ENCODE results near the gene RYR1. TPM values are rescaled to one million over a fixed set of nuclear protein-coding genes. Genes with fewer than 3 reads are reported as not detected.

Gene RYR1
- total and polyA plus RNA-seq, 2 of the 8 experiments (the other 6 are each of a cell fraction or from before 2014, with no cell fraction given) = 5.8 to 11.8 TPM

- FAIRE-seq (no peak), DNase-seq (ENCODE audit: low read depth in 1 of 2, low spot score in 2 of 2) (no peak)
- no peak overlapping the region for H2BK12ac ChIP-seq (ENCODE audit: low read depth, low read length)
- peaks cover 0 to 2% of the 10 kb centered on the region in 2 experiments for H4K20me1 ChIP-seq (replicated peaks in 1 of 2; ENCODE audit: control insufficient read depth in 1 of 2, insufficient read depth in 2 of 2, low read length in 2 of 2)
- no peak overlapping the region for H2AK5ac ChIP-seq (ENCODE audit: low read depth, low read length)
- ChIA-PET POLR2A (ENCODE audit: partially characterized antibody) (no interaction called here), CTCF (ENCODE audit: partially characterized antibody) (interaction anchor here (0.9 kb wide), 1 partner anchor 23 kb away, joined by 5 read pairs; no protein-coding TSS in a partner anchor)
- no peak overlapping the region for H2AFZ ChIP-seq (ENCODE audit: low read length)
- no peak overlapping the region for H4K5ac ChIP-seq (ENCODE audit: insufficient read length, low read depth, low read length)
- no peaks in the 10 kb centered on the region for H3K27me3 ChIP-seq (replicated peaks in 1 of 4; ENCODE audit: control insufficient read depth in 3 of 4, extremely low read depth in 1 of 4, insufficient read depth in 3 of 4, low read length in 3 of 4)
- WGBS, 2 experiments (ENCODE audit: extremely low coverage in 1 of 2, insufficient coverage in 1 of 2, insufficient read length in 1 of 2, insufficient replicate concordance in 2 of 2, low coverage in 1 of 2, low lambda C conversion rate in 2 of 2, missing lambda C conversion rate in 1 of 2) = 81% methylated on average over 4 of the region's 4 CpGs; no CpG with 5 or more reads in 1 of the 2 experiments
- H3K4me3 ChIP-seq (ENCODE audit: extremely low read depth in 1 of 4, insufficient read depth in 2 of 4, low read depth in 3 of 4, low read length in 4 of 4) = no peak overlapping the region
- no peak overlapping the region for H3K27ac ChIP-seq (ENCODE audit: low read depth, low read length)
- H3K56ac ChIP-seq (replicated peaks; ENCODE audit: insufficient read length, low read depth, low read length) = no peak overlapping the region
- peaks cover 0 to 12% (median 2%) of the 10 kb centered on the region in 4 experiments; a peak in 3 of 7 replicates for H3K4me1 ChIP-seq (replicated peaks in 1 of 4; ENCODE audit: control insufficient read depth in 3 of 4, insufficient read depth in 4 of 4, low read length in 3 of 4)
- no peak for TF ChIP-seq ASH2L (IDR thresholded peaks at IDR 0.05; ENCODE audit: low read length)
- H3K9ac ChIP-seq (replicated peaks in 1 of 4; ENCODE audit: extremely low read depth in 1 of 4, low read depth in 3 of 4, low read length in 3 of 4) = no peak overlapping the region
- no peak overlapping the region for H4K8ac ChIP-seq (ENCODE audit: extremely low read depth, insufficient read depth, low read length)
- no peak overlapping the region for H2BK15ac ChIP-seq (ENCODE audit: low read length)
- no peak overlapping the region for H3K18ac ChIP-seq (ENCODE audit: extremely low read depth, low read length)
- H3K79me2 ChIP-seq (ENCODE audit: control insufficient read depth in 1 of 2, insufficient read depth in 2 of 2, low read length in 2 of 2) = no peaks in the 10 kb centered on the region
- no peaks in the 10 kb centered on the region for H3K23me2 ChIP-seq (ENCODE audit: low read depth, low read length)
- no peaks in the 10 kb centered on the region for H3K79me1 ChIP-seq (ENCODE audit: low read depth, low read length)
- no peak overlapping the region for H3K4ac ChIP-seq (replicated peaks; ENCODE audit: insufficient read length, low read depth, low read length)
- H3K9me3 ChIP-seq (ENCODE audit: insufficient read depth in 2 of 2, low read depth in 1 of 2, low read length in 1 of 2) = no peaks in the 10 kb centered on the region
- H4K91ac ChIP-seq (replicated peaks; ENCODE audit: insufficient read length, low read length) = no peak overlapping the region
- no peak overlapping the region for H2BK120ac ChIP-seq (replicated peaks; ENCODE audit: low read depth, low read length)
- no peak overlapping the region for H3K23ac ChIP-seq (ENCODE audit: insufficient read length)
- H3K36me3 ChIP-seq (ENCODE audit: control insufficient read depth in 2 of 4, insufficient read depth in 4 of 4, low read length in 3 of 4) = peaks cover 5 to 27% (median 16%) of the 10 kb centered on the region in 4 experiments; a peak in 7 of 8 replicates
- no peak overlapping the region for H3K14ac ChIP-seq (ENCODE audit: insufficient read length)
- H2BK5ac ChIP-seq (ENCODE audit: low read depth, low read length) = no peak overlapping the region
- H3K4me2 ChIP-seq (ENCODE audit: insufficient read depth in 1 of 2, low read depth in 2 of 2, low read length in 2 of 2) = no peak overlapping the region
- no peak overlapping the region for H2BK20ac ChIP-seq (ENCODE audit: low read length)
Measured at GRCh38 chr19:38503077-38503410, 69.6 kb downstream of the RYR1 start.
